Tibial nerve (tissue), 4 donors: ENCODE results near the gene DHRS4.

ENCODE experiments used
- EP300 ChIP-seq, 2 donors: sonication (generic); formaldehyde crosslinking; IDR thresholded peaks; one replicate each; pipeline ENCODE4 v1.6.1; 2017; ENCODE audit warnings: antibody characterized with exemption in 2 of 2, mild to moderate bottlenecking in 1 of 2
- POLR2A ChIP-seq, 2 donors: fragments of 450-650 bp; IDR thresholded peaks; one replicate each; pipeline ENCODE4 v1.6.1; 2017; ENCODE audit warnings: antibody characterized with exemption in 2 of 2, mild to moderate bottlenecking in 2 of 2, moderate library complexity in 2 of 2
- TF ChIP-seq, protein P1 (sequence below), 5 experiments: fragments of 200-600 bp in 3 of 5; fragments of 450-650 bp in 2 of 5; sonication (generic) in 3 of 5; IDR thresholded peaks; one replicate each; pipeline ENCODE4 v1.5.1; 2016 to 2019; ENCODE audit warnings: antibody characterized with exemption in 5 of 5, mild to moderate bottlenecking in 3 of 5, moderate library complexity in 2 of 5

DNA sequence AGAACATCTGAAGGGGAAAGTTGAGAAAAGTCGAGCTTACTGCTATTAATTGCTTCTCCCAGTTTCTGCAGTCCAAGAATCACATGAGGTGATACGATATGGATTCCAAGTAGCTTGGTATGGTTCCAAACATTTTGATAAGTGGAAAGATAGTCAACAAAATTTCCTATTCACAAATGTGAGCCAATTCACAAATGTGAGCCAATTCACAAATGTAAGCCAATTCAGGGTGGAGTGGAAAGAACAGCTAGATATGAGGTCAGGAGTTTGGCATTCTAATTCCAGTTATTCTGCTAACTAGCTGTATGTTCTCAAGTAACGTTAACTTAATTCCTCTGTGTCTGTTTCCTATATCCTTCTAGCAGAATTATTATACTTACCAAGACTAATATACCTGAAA, 37.6 kb upstream of the DHRS4 start:
- TF ChIP-seq POLR2A (IDR thresholded peaks at IDR 0.05): no peak
- TF ChIP-seq, protein P1, sequence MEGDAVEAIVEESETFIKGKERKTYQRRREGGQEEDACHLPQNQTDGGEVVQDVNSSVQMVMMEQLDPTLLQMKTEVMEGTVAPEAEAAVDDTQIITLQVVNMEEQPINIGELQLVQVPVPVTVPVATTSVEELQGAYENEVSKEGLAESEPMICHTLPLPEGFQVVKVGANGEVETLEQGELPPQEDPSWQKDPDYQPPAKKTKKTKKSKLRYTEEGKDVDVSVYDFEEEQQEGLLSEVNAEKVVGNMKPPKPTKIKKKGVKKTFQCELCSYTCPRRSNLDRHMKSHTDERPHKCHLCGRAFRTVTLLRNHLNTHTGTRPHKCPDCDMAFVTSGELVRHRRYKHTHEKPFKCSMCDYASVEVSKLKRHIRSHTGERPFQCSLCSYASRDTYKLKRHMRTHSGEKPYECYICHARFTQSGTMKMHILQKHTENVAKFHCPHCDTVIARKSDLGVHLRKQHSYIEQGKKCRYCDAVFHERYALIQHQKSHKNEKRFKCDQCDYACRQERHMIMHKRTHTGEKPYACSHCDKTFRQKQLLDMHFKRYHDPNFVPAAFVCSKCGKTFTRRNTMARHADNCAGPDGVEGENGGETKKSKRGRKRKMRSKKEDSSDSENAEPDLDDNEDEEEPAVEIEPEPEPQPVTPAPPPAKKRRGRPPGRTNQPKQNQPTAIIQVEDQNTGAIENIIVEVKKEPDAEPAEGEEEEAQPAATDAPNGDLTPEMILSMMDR (IDR thresholded peaks at IDR 0.05): no peak
- TF ChIP-seq EP300 (IDR thresholded peaks at IDR 0.05): no peak
